ENCODE measurements around the gene SELENOO.

DNA sequence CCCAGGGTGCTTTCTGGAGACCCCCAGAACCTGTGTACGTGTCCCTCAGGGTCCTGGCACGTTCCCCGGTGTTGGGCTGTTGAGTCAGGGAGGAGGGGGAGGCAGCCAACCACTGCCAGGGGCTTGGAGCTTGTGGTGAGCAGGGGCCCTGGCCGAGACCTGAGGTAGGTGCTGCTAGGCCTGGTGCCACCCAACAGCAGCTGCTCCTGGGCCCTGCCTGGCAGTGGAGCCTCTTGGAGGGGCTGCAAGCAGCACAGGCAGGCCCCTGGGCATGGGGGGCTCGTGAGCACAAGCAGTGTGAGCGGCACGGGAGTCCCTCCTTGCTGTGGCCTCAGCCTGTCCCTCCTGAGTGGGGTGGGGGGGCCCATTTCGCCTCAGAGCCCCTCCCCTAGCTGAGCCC is 7.2 kb upstream of the SELENOO start:
- TF ChIP-seq, protein P1, sequence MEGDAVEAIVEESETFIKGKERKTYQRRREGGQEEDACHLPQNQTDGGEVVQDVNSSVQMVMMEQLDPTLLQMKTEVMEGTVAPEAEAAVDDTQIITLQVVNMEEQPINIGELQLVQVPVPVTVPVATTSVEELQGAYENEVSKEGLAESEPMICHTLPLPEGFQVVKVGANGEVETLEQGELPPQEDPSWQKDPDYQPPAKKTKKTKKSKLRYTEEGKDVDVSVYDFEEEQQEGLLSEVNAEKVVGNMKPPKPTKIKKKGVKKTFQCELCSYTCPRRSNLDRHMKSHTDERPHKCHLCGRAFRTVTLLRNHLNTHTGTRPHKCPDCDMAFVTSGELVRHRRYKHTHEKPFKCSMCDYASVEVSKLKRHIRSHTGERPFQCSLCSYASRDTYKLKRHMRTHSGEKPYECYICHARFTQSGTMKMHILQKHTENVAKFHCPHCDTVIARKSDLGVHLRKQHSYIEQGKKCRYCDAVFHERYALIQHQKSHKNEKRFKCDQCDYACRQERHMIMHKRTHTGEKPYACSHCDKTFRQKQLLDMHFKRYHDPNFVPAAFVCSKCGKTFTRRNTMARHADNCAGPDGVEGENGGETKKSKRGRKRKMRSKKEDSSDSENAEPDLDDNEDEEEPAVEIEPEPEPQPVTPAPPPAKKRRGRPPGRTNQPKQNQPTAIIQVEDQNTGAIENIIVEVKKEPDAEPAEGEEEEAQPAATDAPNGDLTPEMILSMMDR (IDR thresholded peaks at IDR 0.05): no peak
- TF ChIP-seq EP300 (IDR thresholded peaks at IDR 0.05): no peak
- TF ChIP-seq POLR2A (IDR thresholded peaks at IDR 0.05): no peak

All from ovary (tissue), 3 donors.